Type B pancreatic cell (in vitro differentiated cells): ENCODE measurements around the gene IFITM2. TPM values are rescaled to one million over a fixed set of nuclear protein-coding genes. Genes with fewer than 3 reads are reported as not detected.
"Not testable (repeated sequence)": the region's sequence is repeated elsewhere in the genome, so short reads cannot be mapped to it uniquely, and the experiment has no call there.

Experiments used
- DNase-seq: peaks from one replicate; pipeline ENCODE4 v3.0.0; 2021; ENCODE audit warnings: mixed read lengths; ENCODE audit not compliant: unreplicated experiment; ENCODE audit errors: extremely low spot score
- H3K27ac Mint-ChIP-seq: 2 replicates; pipeline ENCODE4 v1.8.0; 2021; ENCODE audit warnings: mild to moderate bottlenecking, mixed read lengths
- H3K27me3 Mint-ChIP-seq: 2 replicates; pipeline ENCODE4 v1.8.0; 2021; ENCODE audit warnings: mixed read lengths
- H3K36me3 Mint-ChIP-seq: 2 replicates; pipeline ENCODE4 v1.8.0; 2021; ENCODE audit warnings: mixed read lengths
- H3K4me1 Mint-ChIP-seq: one replicate; pipeline ENCODE4 v1.8.0; 2021; ENCODE audit warnings: mixed read lengths; ENCODE audit not compliant: unreplicated experiment
- H3K4me3 Mint-ChIP-seq: 2 replicates; pipeline ENCODE4 v1.8.0; 2021; ENCODE audit warnings: mild to moderate bottlenecking, mixed read lengths
- H3K9me3 Mint-ChIP-seq: 2 replicates; pipeline ENCODE4 v1.8.0; 2021; ENCODE audit warnings: mixed read lengths
- total RNA-seq: library from RNA; stranded (reverse); gene quantifications from 2 replicates; pipeline ENCODE4 v1.2.1, GENCODE V29; 2021; ENCODE audit warnings: low replicate concordance
- TF ChIP-seq, protein P1 (sequence below): fragments of 200-600 bp; sonication (generic); conservative IDR thresholded peaks from 2 replicates; pipeline ENCODE4 v1.5.0; 2021; ENCODE audit warnings: antibody characterized with exemption, mild to moderate bottlenecking

The IFITM2 gene
- total RNA-seq, 1 donor from 2014 or later = 238 TPM

DNA sequence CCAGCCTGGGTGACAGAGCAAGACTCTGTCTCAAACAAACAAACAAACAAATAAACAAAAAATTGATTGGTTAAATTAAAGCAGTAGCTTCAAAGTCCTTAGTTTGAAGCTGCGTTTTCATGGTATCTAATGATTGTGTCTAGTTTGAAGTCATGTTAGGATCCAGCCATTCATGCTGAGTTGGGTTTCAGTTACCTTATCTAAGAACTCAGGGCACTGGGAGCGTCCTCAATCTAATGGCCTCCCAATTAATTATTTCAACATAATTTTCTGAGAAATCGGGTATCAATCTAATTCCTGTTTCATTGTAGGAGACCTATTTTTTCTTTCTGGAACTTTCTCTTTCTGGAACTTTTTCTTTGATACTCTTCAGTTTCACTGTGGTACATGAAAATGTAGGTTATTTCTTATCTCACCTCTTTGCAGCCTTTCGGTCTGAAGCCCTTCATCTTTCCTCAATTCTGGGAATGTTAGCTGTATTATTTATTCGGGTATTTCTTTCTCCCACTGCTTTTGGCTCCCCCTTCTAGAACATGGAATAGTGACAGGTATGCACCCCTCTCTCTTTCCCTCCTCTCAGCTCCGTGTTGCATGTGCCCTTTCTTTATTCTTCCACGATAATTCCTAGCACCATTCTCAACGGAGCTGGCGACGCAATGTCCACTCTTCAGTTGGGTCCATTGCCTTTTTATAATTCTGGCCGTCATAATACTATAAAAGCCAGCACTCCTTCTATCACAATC is 37.4 kb downstream of the IFITM2 start:
- Mint-ChIP-seq H3K4me1 (peaks cover 5% of the 10 kb centered on the region), H3K36me3 (no peaks in the 10 kb centered on the region)

DNA sequence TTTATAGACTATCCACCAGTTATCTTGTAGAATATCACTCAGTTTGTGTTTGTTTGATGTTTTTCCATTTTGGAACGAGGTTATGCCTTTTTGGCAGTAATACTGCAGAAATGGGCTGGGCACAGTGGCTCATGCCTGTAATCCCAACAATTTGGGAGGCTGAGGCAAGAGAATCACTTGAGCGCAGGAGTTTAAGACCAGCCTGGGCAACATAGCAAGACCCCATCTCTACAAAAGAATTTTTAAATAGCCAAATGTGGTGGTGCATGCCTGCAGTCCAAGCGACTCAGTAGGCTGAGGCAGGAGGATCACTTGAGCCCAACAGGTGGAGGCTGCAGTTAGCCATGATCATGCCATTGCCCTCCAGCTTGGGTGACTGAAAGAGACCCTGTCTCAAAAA is 38.9 kb downstream of the IFITM2 start:
- Mint-ChIP-seq H3K27ac (no peak overlapping the region), H3K4me3 (no peak overlapping the region), H3K9me3 (no peaks in the 10 kb centered on the region), H3K36me3 (no peaks in the 10 kb centered on the region), H3K27me3 (no peaks in the 10 kb centered on the region), H3K4me1 (peaks cover 14% of the 10 kb centered on the region)
- no peak for DNase-seq
- TF ChIP-seq, protein P1, sequence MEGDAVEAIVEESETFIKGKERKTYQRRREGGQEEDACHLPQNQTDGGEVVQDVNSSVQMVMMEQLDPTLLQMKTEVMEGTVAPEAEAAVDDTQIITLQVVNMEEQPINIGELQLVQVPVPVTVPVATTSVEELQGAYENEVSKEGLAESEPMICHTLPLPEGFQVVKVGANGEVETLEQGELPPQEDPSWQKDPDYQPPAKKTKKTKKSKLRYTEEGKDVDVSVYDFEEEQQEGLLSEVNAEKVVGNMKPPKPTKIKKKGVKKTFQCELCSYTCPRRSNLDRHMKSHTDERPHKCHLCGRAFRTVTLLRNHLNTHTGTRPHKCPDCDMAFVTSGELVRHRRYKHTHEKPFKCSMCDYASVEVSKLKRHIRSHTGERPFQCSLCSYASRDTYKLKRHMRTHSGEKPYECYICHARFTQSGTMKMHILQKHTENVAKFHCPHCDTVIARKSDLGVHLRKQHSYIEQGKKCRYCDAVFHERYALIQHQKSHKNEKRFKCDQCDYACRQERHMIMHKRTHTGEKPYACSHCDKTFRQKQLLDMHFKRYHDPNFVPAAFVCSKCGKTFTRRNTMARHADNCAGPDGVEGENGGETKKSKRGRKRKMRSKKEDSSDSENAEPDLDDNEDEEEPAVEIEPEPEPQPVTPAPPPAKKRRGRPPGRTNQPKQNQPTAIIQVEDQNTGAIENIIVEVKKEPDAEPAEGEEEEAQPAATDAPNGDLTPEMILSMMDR = no peak

More for the DNA sequence above, 37.4 kb downstream of the IFITM2 start:
- DNase-seq = no peak
- H3K9me3 Mint-ChIP-seq = no peaks in the 10 kb centered on the region
- TF ChIP-seq, protein P1 = no peak
- H3K27ac Mint-ChIP-seq = no peak overlapping the region
- peaks cover 3% of the 10 kb centered on the region for H3K27me3 Mint-ChIP-seq
- H3K4me3 Mint-ChIP-seq = no peak overlapping the region

DNA sequence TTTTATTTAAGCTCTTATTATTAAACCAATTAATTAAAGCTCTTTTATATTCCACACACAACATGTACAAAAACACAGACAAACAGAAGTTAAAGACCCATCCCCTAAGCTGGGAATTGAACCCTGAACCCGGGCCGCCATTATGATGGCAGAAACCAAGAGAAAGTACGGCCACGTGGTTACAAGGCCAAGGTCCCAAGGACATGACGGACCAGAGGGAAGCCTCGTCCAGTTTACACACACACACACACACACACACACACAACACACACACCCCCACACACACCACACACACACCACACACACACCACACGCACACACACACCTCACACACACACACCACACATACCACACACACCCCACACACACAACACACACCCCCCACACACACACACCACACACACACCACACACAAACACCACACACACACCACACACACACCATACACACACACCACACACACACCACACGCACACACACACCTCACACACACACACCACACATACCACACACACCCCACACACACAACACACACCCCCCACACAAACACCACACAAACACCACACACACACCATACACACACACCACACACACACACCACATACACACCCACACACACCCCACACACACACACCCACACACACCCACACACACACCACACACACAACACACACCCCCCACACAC is 41.8 kb downstream of the IFITM2 start:
- not testable (repeated sequence) for H3K4me3 Mint-ChIP-seq, H3K36me3 Mint-ChIP-seq
- peaks cover 28% of the 10 kb centered on the region for H3K4me1 Mint-ChIP-seq

DNA sequence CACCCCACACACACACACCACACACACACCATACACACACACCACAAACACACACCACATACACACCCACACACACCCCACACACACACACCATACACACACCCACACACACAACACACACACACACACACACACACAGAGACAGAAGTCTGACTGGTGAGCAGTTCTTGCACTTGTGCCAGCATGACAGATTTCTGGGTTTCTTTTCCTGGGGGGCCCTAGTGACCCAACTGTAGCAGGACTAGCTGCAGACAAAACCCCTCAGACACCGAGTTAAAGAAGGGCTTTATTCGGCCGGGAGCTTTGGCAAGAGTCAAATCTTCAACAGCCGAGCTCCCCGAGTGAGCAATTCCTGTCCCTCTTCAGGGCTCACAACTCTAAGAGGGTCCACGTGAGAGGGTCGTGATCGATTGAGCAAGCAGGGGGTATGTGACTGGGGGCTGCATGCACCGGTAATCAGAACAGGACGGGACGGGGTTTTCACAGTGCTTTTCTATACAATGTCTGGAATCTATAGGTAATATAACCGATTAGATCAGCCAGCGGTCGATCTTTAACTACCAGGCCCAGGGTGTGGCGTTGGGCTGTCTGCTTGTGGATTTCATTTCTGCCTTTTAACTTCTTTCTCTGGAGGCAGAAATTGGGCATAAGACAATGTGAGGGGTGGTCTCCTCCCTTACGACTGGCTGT is 42.6 kb downstream of the IFITM2 start:
- H3K27me3 Mint-ChIP-seq, DNase-seq, H3K36me3 Mint-ChIP-seq, H3K9me3 Mint-ChIP-seq: not testable (repeated sequence)
- Mint-ChIP-seq H3K27ac (peak overlapping the region; percentile 78), H3K4me1 (peaks cover 28% of the 10 kb centered on the region), H3K4me3 (peak overlapping the region; percentile 64)

More for the DNA sequence above, 41.8 kb downstream of the IFITM2 start:
- not testable (repeated sequence) for H3K27ac Mint-ChIP-seq, H3K27me3 Mint-ChIP-seq, H3K9me3 Mint-ChIP-seq, DNase-seq

DNA sequence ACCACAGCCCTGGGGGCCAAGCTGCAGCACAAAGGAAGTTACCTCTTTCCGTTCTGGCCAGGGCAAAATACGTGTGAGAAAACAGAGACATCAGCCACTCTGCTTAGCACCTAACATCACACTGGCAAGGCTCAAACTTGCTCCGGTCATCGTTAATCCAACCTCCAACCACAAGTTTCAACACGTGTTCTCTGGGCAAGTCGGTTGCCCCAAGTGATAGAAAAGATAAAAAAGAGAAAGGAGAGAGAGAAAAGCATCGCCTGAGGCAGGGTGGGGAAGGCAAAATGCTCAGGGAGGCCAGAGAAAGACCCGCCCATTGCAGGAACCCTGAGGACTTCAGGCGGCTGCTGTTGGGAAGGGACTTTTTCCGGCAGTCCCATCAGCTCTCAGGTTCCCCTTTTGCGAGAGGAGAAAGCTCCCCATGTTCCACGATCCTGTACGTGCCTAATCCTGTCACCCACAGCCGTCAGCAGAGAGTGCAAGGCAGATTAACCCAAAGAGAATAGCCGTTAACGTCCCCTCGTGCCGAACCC is 43.2 kb downstream of the IFITM2 start:
- Mint-ChIP-seq H3K27me3 (peaks cover 3% of the 10 kb centered on the region), H3K4me1 (peaks cover 28% of the 10 kb centered on the region), H3K4me3 (peak overlapping the region; percentile 64), H3K36me3 (no peaks in the 10 kb centered on the region), H3K27ac (peak overlapping the region; percentile 78), H3K9me3 (peaks cover 3% of the 10 kb centered on the region)
- TF ChIP-seq, protein P1 = no peak
- no peak for DNase-seq

DNA sequence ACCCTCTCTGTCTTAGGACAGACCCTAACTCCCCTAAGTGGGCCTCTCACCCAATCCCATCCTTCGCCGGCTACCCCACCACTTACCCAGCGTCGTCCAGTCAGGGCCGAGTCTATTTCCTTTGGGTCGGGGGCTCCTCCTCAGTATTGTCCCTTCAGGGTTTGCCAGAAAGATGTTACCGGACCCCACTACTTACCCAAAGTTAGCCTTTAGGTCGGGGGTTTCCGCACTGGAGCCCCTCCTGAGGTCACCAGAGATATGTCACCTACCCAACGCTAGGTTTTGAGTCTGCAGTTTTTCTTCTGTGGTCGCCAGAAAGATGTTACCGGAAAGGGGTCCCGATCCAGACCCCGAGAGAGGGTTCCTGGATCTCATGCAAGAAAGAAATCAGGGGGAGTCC is 43.8 kb downstream of the IFITM2 start:
- no peaks in the 10 kb centered on the region for H3K36me3 Mint-ChIP-seq
- peaks cover 28% of the 10 kb centered on the region for H3K4me1 Mint-ChIP-seq
- H3K27me3 Mint-ChIP-seq = peaks cover 3% of the 10 kb centered on the region
- no peak for DNase-seq
- H3K4me3 Mint-ChIP-seq = no peak overlapping the region
- H3K27ac Mint-ChIP-seq = no peak overlapping the region
- H3K9me3 Mint-ChIP-seq = peaks cover 3% of the 10 kb centered on the region
- TF ChIP-seq, protein P1 = no peak
